DMS53 treated with DMSO at 0.1 percent for 48 hours (cell line): ENCODE measurements around the gene MTARC1.

Experiments used
- DNase-seq: peaks from one replicate; lab custom pipeline; 2025; ENCODE audit not compliant: unreplicated experiment; lab: John Stamatoyannopoulos, UW

MTARC1 gene

DNA sequence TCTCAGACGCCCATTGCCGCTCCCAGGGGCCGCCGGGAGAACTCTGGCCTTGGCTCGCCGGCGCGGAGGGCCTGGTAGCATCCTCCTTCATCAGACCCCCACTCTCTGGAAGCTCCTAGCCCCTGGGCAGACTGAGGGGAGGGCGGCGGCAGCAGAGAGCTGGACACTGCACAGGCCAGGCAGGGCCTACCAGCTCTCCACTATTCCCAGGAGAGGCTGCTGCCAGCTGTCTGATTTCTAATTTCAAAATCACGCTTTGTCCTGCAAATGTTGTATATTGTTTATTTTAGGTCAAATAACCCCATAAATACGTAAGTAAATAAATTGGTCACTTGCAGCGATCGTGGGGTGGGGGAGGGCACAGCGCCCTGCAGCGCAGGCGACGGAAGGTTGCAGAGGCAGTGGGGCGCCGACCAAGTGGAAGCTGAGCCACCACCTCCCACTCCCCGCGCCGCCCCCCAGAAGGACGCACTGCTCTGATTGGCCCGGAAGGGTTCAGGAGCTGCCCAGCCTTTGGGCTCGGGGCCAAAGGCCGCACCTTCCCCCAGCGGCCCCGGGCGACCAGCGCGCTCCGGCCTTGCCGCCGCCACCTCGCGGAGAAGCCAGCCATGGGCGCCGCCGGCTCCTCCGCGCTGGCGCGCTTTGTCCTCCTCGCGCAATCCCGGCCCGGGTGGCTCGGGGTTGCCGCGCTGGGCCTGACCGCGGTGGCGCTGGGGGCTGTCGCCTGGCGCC, at the start of gene MTARC1:
Gene MTARC1 (plus strand): TSS at position 577 of the 732 bp plus-strand sequence. CDS start 32 bp downstream, at position 609.
- peak; percentile 80 for DNase-seq

- no peak for DNase-seq
Measured at GRCh38 chr1:220741349-220741748, 45.4 kb upstream of the MTARC1 start.

DNA sequence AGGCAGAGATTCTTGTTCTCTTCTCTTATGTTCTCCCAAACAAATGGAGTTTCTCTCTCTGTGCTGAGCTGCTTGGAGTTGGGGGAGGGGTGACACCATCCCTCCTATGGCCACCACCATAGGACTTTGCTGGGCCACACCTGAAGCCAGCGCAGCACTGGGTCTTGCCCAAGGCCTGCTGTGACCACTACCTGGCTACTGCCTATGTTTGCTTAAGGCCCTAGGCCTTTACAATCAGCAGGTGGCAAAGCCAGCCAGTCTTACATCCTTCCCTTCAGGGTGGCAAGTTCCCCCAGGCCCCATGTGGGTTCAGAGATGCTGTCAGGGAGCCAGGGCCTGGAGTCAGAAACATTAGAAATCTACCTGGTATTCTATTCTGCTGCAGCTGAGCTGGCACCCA, 44.9 kb upstream of the MTARC1 start:
- DNase-seq: no peak

DNA sequence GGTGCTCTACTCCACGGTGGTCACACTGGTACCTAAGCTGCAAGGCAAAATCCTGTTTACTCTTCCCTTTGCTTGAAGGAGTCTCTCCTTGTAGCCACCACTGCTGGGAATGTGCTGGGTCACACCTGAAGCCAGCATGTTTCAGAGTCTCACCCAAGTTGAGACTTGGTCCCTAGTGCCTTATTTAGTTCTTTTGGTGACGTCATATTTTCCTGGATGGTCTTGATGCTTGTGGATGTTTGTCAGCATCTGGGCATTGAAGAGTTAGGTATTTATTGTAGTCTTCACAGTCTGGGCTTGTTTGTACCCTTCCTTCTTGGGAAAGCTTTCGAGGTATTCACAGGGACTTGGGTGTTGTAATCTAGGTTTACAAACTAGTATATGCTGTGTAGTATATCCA, 44.2 kb upstream of the MTARC1 start:
- DNase-seq: no peak

DNA sequence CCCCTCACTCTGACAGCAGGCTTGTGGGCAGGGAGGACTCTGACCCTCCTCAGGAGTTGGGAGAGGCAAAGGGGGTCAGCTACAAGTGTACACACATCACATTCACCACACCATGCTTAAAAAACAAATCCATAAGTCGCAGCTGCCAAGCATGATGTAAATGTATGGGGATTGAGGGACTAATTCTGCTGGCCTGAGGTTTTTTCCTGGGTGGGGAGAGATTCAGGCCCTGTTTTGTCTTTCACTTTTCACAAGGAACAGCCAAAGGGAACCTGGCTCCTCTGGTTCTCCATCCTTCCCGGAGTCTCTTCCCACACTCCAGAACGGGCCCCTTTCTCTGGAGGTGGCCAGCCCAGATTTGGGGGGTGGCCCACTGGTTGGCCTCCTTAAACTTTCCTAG, 39.9 kb upstream of the MTARC1 start:
- no peak for DNase-seq

- no peak for DNase-seq
Measured at GRCh38 chr1:220747437-220748088, 39.1 kb upstream of the MTARC1 start.

DNA sequence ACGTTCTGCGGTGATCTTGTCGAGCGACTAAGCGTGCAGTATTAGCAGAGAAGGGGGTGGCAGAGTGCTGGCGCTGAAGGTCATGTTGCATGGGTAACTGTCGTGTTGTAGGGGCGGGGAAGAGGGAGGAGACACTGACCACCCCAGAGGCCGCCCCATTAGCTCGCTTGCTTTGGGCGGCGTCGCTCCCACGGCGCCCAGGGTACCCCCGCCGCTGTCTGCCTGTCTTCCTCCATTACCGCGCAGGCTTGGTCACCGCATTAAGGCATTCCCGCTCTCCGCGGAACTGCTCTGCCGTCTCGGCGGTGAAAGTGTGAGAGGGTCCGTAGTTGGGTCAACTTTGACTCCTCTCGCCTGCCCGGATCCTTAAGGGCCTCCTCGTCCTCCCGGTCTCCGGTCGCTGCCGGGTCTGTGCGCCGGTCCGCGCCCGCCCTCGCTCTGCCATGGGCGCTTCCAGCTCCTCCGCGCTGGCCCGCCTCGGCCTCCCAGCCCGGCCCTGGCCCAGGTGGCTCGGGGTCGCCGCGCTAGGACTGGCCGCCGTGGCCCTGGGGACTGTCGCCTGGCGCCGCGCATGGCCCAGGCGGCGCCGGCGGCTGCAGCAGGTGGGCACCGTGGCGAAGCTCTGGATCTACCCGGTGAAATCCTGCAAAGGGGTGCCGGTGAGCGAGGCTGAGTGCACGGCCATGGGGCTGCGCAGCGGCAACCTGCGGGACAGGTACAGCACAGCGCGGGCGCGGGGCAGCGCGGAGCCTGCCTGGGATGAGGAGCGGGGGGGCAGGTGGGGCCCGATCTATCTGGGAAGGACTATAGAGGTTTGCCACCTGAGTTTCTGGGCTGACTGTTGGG, 38.4 kb upstream of the MTARC1 start, which contains the start of gene MTARC2:
Gene MTARC2 (plus strand): TSS at position 234 of the 846 bp plus-strand sequence. CDS start 210 bp downstream, at position 444.
- peak; percentile 32 for DNase-seq

GRCh38 chr1:220748936-220749335, 37.8 kb upstream of the MTARC1 start:
- no peak for DNase-seq

- DNase-seq: no peak
Measured at GRCh38 chr1:220750131-220750515, 36.6 kb upstream of the MTARC1 start.

GRCh38 chr1:220751111-220751510, 35.6 kb upstream of the MTARC1 start:
- no peak for DNase-seq

- no peak for DNase-seq
Measured at GRCh38 chr1:220754212-220754917, 32.3 kb upstream of the MTARC1 start.

- DNase-seq: no peak
Measured at GRCh38 chr1:220754918-220755295, 31.8 kb upstream of the MTARC1 start.

GRCh38 chr1:220755309-220755708, 31.4 kb upstream of the MTARC1 start:
- no peak for DNase-seq

GRCh38 chr1:220757441-220757840, 29.3 kb upstream of the MTARC1 start:
- DNase-seq: no peak

GRCh38 chr1:220759147-220759546, 27.6 kb upstream of the MTARC1 start:
- DNase-seq: no peak

GRCh38 chr1:220761688-220762427, 24.9 kb upstream of the MTARC1 start:
- no peak for DNase-seq

GRCh38 chr1:220764757-220765156, 22.0 kb upstream of the MTARC1 start:
- DNase-seq: no peak

- DNase-seq: no peak
Measured at GRCh38 chr1:220767312-220768125, 19.2 kb upstream of the MTARC1 start.

GRCh38 chr1:220768126-220768601, 18.5 kb upstream of the MTARC1 start:
- DNase-seq: no peak
